ENCODE results near the gene PPP2R5C.
A peak's percentile ranks its signal among the peaks of the same experiment; 100 is the strongest.

Gene PPP2R5C

DNA sequence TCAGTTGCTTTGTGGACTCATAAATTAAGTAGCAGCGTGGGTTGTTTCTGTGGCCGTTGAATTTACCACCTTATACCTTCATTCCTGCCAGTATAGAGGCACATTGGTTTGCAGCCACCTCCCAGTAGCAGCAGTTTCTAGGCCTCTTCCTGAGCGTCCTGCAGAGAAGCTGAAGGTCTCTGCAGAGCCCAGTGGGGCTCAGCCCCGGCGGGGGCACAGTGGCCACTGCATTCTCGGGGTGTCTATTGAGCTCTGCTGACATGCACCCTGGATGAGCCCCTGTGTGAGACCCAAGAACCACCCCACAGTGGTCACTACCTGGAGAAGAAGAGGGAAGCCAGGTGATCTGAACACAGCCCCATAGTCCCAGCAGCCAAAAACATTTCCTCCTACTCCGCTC lies 145.1 kb downstream of the PPP2R5C start:
- TF ChIP-seq ZBTB26 (tag by site-specific recombination; optimal IDR thresholded peaks at IDR 0.05) (no peak), ZFHX2 (tag by site-specific recombination; conservative IDR thresholded peaks at IDR 0.05) (no peak), KLF1 (tag by site-specific recombination; IDR thresholded peaks at IDR 0.05) (no peak), SP7 (tag by site-specific recombination; IDR thresholded peaks at IDR 0.05) (no peak), ZFP69B (tag by site-specific recombination; IDR thresholded peaks at IDR 0.05) (no peak), ZNF132 (tag by site-specific recombination; IDR thresholded peaks at IDR 0.05; ENCODE audit: borderline replicate concordance) (no peak), ZNF19 (tag by site-specific recombination; IDR thresholded peaks at IDR 0.05; ENCODE audit: low read depth) (no peak), ZNF292 (tag by site-specific recombination; IDR thresholded peaks at IDR 0.05; ENCODE audit: borderline replicate concordance, low read depth) (no peak), YY2 (tag by site-specific recombination; IDR thresholded peaks at IDR 0.05) (no peak), PRDM1 (tag by site-specific recombination; IDR thresholded peaks at IDR 0.05) (no peak), ZNF560 (tag by site-specific recombination; IDR thresholded peaks at IDR 0.05; ENCODE audit: borderline replicate concordance) (no peak), ZNF596 (tag by site-specific recombination; IDR thresholded peaks at IDR 0.05) (no peak), ZNF548 (tag by site-specific recombination; IDR thresholded peaks at IDR 0.05) (no peak)
- TF ChIP-seq, protein P1, sequence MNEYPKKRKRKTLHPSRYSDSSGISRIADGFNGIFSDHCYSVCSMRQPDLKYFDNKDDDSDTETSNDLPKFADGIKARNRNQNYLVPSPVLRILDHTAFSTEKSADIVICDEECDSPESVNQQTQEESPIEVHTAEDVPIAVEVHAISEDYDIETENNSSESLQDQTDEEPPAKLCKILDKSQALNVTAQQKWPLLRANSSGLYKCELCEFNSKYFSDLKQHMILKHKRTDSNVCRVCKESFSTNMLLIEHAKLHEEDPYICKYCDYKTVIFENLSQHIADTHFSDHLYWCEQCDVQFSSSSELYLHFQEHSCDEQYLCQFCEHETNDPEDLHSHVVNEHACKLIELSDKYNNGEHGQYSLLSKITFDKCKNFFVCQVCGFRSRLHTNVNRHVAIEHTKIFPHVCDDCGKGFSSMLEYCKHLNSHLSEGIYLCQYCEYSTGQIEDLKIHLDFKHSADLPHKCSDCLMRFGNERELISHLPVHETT (tag by site-specific recombination; IDR thresholded peaks at IDR 0.05), result no peak
- TF ChIP-seq, protein P2, sequence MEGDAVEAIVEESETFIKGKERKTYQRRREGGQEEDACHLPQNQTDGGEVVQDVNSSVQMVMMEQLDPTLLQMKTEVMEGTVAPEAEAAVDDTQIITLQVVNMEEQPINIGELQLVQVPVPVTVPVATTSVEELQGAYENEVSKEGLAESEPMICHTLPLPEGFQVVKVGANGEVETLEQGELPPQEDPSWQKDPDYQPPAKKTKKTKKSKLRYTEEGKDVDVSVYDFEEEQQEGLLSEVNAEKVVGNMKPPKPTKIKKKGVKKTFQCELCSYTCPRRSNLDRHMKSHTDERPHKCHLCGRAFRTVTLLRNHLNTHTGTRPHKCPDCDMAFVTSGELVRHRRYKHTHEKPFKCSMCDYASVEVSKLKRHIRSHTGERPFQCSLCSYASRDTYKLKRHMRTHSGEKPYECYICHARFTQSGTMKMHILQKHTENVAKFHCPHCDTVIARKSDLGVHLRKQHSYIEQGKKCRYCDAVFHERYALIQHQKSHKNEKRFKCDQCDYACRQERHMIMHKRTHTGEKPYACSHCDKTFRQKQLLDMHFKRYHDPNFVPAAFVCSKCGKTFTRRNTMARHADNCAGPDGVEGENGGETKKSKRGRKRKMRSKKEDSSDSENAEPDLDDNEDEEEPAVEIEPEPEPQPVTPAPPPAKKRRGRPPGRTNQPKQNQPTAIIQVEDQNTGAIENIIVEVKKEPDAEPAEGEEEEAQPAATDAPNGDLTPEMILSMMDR (tag by site-specific recombination; IDR thresholded peaks at IDR 0.05), result no peak
- Histone ChIP-seq H3K4me3 (ENCODE audit: low read depth, low read length) (no peak overlapping the region), H3K36me3 (ENCODE audit: control insufficient read depth in 2 of 2, insufficient read depth in 1 of 2, low read length in 2 of 2) (peaks cover 20 to 75% of the 10 kb centered on the region in 2 experiments), H3K9me3 (ENCODE audit: control insufficient read depth, insufficient read depth, low read depth, low read length) (no peaks in the 10 kb centered on the region), H3K4me1 (ENCODE audit: control insufficient read depth, insufficient read depth, low read length) (no peaks in the 10 kb centered on the region), H3K27ac (ENCODE audit: extremely low read depth, low read depth, low read length) (no peak overlapping the region)
- ChIA-PET POLR2A (no interaction called here), CTCF (interaction anchor here (0.5 to 0.6 kb wide), 2 partner anchors 52 to 53 kb away, joined by 3 to 4 read pairs; no protein-coding TSS in a partner anchor)

GRCh38 chr14:101907619-101908018 lies 146.1 kb downstream of the PPP2R5C start:
- Histone ChIP-seq H3K4me3 (ENCODE audit: low read depth, low read length) (no peak overlapping the region), H3K9me3 (ENCODE audit: control insufficient read depth, insufficient read depth, low read depth, low read length) (no peaks in the 10 kb centered on the region), H3K4me1 (ENCODE audit: control insufficient read depth, insufficient read depth, low read length) (no peaks in the 10 kb centered on the region), H3K27ac (ENCODE audit: extremely low read depth, low read depth, low read length) (no peak overlapping the region), H3K36me3 (ENCODE audit: control insufficient read depth in 2 of 2, insufficient read depth in 1 of 2, low read length in 2 of 2) (peaks cover 21 to 71% of the 10 kb centered on the region in 2 experiments)
- TF ChIP-seq GLIS2 (tag by site-specific recombination; IDR thresholded peaks at IDR 0.05), result no peak
- no peak for TF ChIP-seq ZNF223 (tag by site-specific recombination; IDR thresholded peaks at IDR 0.05)
- TF ChIP-seq ZNF16 (tag by site-specific recombination; IDR thresholded peaks at IDR 0.05; ENCODE audit: low read depth), result no peak
- ChIA-PET CTCF (no interaction called here), POLR2A (no interaction called here)

GRCh38 chr14:101908795-101909194 lies 147.3 kb downstream of the PPP2R5C start:
- Histone ChIP-seq H3K4me1 (ENCODE audit: control insufficient read depth, insufficient read depth, low read length) (no peaks in the 10 kb centered on the region), H3K27ac (ENCODE audit: extremely low read depth, low read depth, low read length) (no peak overlapping the region), H3K9me3 (ENCODE audit: control insufficient read depth, insufficient read depth, low read depth, low read length) (no peaks in the 10 kb centered on the region), H3K36me3 (ENCODE audit: control insufficient read depth in 2 of 2, insufficient read depth in 1 of 2, low read length in 2 of 2) (peaks cover 17 to 71% of the 10 kb centered on the region in 2 experiments), H3K4me3 (ENCODE audit: low read depth, low read length) (no peak overlapping the region)
- TF ChIP-seq SP2 (tag by site-specific recombination; IDR thresholded peaks at IDR 0.05), result no peak
- peak; percentile 88 for TF ChIP-seq SCRT2 (tag by site-specific recombination; IDR thresholded peaks at IDR 0.05)
- peak; percentile 43; the same call in 1 of the 2 replicates for TF ChIP-seq SCRT1 (tag by site-specific recombination; IDR thresholded peaks at IDR 0.05; ENCODE audit: borderline replicate concordance)
- ChIA-PET POLR2A (no interaction called here), CTCF (interaction anchor here (1.4 kb wide), 1 partner anchor 138 kb away, joined by 6 read pairs; no protein-coding TSS in a partner anchor)

Data from HEK293 (cell line).